HG03432 (cell line): ENCODE results near the gene PARP8.

Source experiments
- ATAC-seq: cut with Tn5 transposase; IDR thresholded peaks from one replicate; pipeline ENCODE4 v1.9.1; 2021; ENCODE audit warnings: mild to moderate bottlenecking, moderate library complexity; ENCODE audit not compliant: unreplicated experiment

Gene PARP8

DNA sequence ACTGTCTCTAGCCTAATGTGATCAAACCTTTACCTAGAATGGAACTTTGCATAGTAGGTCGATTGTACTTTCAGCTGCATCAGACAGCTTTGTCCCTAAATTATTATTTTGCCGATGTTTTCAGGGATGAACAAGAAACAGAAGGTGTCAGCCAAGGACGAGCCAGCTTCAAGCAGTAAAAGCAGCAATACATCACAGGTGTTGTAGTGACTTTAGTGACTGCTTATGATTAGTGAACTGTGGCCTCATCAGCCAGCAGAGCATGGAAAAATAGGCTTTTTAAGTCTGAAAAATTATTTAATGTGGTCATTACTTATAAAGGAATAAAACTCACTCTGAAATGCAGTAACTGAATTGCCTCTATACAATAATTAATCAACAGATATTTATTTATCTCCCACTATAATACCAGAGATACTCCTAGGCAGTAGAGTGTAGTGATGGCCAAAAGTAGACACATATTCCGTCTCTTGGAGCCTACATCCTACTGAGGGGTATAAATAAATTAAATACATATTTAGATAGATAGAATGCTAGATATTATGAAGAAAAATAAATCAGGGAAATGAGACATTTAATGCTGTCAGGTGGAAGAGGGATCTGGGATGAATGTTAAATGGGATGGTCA, 166.3 kb downstream of the PARP8 start:
- no peak for ATAC-seq

DNA sequence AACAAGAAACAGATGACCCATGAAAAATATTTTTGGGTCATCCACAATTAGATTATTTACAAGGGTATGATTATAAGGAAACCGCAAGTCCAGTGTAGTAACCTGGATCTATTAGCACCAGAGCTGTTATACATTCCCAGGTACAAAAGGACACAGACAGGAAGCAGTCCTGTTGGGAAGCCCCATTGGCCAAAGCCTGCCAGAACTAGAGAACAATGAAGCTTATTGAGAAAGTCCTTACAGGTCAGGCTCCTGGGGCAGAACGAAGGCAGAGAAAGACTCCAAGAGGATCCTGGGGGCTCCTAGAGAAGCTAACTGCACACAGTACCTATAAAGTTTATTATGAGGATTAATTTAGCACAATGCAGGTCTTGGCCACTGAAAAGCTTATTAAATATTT, 169.9 kb downstream of the PARP8 start:
- ATAC-seq, result no peak

- ATAC-seq, result no peak
These were observed 173.0 kb downstream of the PARP8 start for GRCh38 chr5:50839472-50839871.

DNA sequence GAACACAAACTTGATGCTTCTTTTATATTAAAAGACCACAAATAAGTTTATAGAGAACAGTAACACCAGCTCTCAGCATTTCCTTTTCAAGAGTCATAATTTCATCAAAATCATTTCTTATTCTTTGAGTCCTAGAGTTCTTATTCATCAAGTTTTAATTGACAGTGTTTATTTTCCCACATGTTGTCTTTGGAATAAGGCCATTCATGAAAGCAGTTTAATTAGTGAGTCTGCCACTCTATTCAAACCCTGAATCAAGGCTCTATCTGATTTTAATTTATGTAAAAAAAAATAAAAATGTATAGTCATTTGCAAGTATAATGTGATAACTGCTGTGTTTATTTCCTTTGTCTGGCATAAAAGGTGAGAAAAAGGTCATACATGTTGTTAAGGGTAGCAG, 176.7 kb downstream of the PARP8 start:
- no peak for ATAC-seq

- no peak for ATAC-seq
These were observed 179.8 kb downstream of the PARP8 start for GRCh38 chr5:50846261-50846660.

GRCh38 chr5:50849554-50849953, 183.1 kb downstream of the PARP8 start:
- ATAC-seq, result no peak

GRCh38 chr5:50853151-50853550, 186.7 kb downstream of the PARP8 start:
- ATAC-seq, result peak; percentile 81

- no peak for ATAC-seq
These were observed 187.6 kb downstream of the PARP8 start for GRCh38 chr5:50854082-50854481.

- ATAC-seq, result no peak
These were observed 188.6 kb downstream of the PARP8 start for GRCh38 chr5:50855001-50855400.

- peak; percentile 77 for ATAC-seq
These were observed 190.1 kb downstream of the PARP8 start for GRCh38 chr5:50856401-50857119.

DNA sequence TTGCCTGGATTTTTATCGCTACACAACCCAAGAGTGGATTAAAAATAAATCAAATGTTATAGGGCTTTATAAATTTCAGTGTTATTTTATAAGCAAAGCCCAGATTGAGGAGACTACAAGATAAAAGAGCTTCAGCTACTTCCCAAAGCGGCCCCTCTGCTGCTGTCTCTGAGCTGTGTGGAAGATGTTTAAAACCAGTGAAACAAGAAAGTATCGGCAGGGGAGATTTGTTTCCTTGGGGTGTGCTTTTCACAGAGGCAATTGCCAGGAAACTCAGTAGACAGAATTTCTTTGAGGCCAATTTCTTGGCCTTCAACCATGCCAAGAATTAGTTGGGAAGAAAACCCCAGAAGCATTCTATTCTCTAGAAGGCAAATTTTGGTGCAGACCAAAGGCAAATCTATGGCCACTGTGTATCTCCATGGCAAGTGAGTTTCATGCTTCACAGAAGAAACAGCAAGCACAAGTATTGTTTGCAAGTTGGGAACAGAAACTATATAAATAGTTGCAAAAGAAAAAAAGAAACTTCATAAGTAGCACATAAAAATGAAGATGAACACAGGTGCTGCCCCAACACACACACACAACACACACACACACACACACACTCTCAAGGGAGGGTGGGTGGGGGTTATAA, 197.2 kb downstream of the PARP8 start:
- ATAC-seq, result no peak

GRCh38 chr5:50864466-50864865, 198.0 kb downstream of the PARP8 start:
- ATAC-seq, result no peak

DNA sequence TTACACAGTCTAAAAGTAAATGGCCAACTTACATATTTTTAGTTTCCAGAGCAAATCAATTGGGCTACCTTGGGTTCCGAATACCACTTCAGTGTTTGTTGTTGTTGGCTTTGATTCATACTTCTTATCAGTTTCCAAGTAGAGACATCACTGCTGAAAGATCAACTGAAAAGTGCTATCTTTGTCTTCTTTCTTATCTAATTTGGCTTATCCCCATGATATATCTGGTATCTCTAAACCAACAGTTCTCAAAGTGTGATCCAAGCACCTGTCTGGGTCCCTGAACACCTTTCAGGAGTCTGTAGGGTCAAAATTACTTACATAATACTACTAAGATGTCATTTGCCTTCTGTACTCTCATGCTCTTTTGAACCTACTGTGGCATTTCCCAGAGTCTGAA, 200.0 kb downstream of the PARP8 start:
- ATAC-seq, result no peak

GRCh38 chr5:50867140-50867539, 200.7 kb downstream of the PARP8 start:
- no peak for ATAC-seq

DNA sequence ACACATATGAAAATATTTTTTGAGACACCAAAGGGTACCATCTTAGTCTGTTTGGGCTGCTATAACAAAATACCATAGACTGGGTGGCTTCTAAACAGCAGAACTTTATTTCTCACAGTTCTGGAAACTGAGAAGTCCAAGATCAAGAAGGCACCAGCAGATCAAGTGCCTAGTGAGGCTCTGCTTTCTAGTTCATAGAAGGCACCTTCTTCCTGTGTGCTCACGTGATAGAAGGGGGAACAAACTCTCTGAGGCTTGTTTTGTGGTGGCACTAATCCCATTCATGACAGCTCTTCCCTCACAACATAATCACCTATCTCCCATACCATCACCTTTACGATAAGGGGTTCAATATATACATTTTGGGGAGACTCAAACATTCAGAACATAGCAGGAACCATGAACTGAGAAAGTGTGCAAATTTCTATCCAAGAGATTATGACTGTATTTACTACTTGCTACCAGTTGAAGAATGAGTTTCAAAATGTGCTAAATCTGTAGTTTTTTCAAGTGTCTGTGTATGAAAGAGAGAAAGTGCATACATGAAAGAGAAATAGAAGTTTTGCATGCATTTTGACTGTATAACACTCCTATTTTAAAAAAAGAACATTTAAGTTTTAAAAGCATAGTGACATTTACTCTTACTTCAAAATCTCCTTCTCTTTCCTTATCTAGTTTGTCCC, 207.3 kb downstream of the PARP8 start:
- ATAC-seq, result no peak

- ATAC-seq, result no peak
These were observed 208.0 kb downstream of the PARP8 start for GRCh38 chr5:50874306-50875001.

- ATAC-seq, result no peak
These were observed 208.5 kb downstream of the PARP8 start for GRCh38 chr5:50875002-50875344.

GRCh38 chr5:50878470-50878869, 212.0 kb downstream of the PARP8 start:
- no peak for ATAC-seq

GRCh38 chr5:50881407-50881806, 215.0 kb downstream of the PARP8 start:
- no peak for ATAC-seq

DNA sequence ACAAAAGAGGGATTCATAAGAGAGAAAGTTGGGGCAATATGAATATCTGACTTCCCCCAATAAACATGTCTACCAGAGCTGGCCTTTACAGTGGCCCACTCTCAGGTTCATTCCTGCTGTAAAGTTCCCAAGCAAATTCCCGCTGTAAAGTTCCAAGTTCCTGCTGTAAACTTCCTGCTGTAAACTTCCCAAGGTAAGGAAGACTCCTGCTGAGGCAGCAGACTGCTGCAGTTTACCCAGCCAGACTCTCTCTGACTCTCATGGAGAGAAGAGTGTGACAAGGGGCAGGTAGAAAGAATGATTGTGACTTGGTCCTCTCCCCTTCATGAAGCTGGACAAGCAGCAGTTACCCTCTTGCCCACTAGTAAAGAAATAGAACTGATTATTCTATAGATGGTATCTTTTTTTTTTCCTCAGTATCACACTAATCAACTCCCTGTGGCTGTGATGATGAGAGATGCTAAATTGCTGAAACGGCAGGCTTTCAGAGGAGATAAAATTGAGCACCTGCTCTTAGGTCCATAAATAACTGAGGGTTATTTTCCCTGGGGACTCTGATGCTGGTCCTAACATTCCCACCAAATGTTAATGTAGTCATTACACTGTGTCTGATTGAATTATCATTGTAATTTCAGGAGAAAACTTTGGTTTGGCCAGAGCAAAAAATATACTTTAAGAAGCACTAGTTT, 220.4 kb downstream of the PARP8 start:
- no peak for ATAC-seq
